KMS-11 (cell line): ENCODE measurements around the gene CTDSPL2.

Source experiments
- H2AFZ ChIP-seq: fragments of 200-600 bp; sonication (generic); 2 replicates; pipeline ENCODE4 v1.6.1; 2016; ENCODE audit warnings: antibody characterized with exemption, mixed run types, low read depth
- H3K27ac ChIP-seq: fragments of 200-600 bp; sonication (generic); 2 replicates; pipeline ENCODE4 v1.6.1; 2016; ENCODE audit warnings: mild to moderate bottlenecking, mixed run types
- H3K27me3 ChIP-seq: fragments of 200-600 bp; sonication (generic); 2 replicates; pipeline ENCODE4 v1.6.1; 2017; ENCODE audit warnings: mild to moderate bottlenecking, low read depth, mixed run types, moderate library complexity; ENCODE audit not compliant: insufficient read depth
- H3K36me3 ChIP-seq: fragments of 200-600 bp; sonication (generic); 2 replicates; pipeline ENCODE4 v1.6.1; 2017; ENCODE audit warnings: mild to moderate bottlenecking, mixed run types; ENCODE audit not compliant: insufficient read depth
- H3K4me1 ChIP-seq: fragments of 200-600 bp; sonication (generic); 2 replicates; pipeline ENCODE4 v1.6.1; 2016; ENCODE audit warnings: mild to moderate bottlenecking, low read depth, mixed run types; ENCODE audit not compliant: poor library complexity, severe bottlenecking
- H3K4me2 ChIP-seq: fragments of 200-600 bp; sonication (generic); 2 replicates; pipeline ENCODE4 v1.7.0; 2016; ENCODE audit warnings: mild to moderate bottlenecking, mixed run types
- H3K4me3 ChIP-seq: fragments of 200-600 bp; sonication (generic); IDR thresholded peaks from 2 replicates; pipeline ENCODE4 v1.6.1; 2017; ENCODE audit warnings: low read depth, low read length, mixed read lengths; ENCODE audit not compliant: insufficient read depth
- H3K79me2 ChIP-seq: fragments of 200-600 bp; sonication (generic); 2 replicates; pipeline ENCODE4 v1.6.1; 2016; ENCODE audit warnings: low read depth, mixed run types; ENCODE audit not compliant: insufficient read depth
- H3K9ac ChIP-seq: fragments of 200-600 bp; sonication (generic); 2 replicates; pipeline ENCODE4 v1.6.1; 2016; ENCODE audit warnings: mild to moderate bottlenecking, mixed run types
- H4K20me1 ChIP-seq: fragments of 200-600 bp; sonication (generic); 2 replicates; pipeline ENCODE4 v1.6.1; 2016; ENCODE audit warnings: mild to moderate bottlenecking, mixed run types; ENCODE audit not compliant: insufficient read depth
- TF ChIP-seq, protein P1 (sequence below): fragments of 200-600 bp; sonication (generic); conservative IDR thresholded peaks from 2 replicates; pipeline ENCODE4 v1.6.1; 2017; ENCODE audit warnings: low read depth, mild to moderate bottlenecking, antibody characterized with exemption, low read length, moderate library complexity, mixed read lengths

CTDSPL2 gene

DNA sequence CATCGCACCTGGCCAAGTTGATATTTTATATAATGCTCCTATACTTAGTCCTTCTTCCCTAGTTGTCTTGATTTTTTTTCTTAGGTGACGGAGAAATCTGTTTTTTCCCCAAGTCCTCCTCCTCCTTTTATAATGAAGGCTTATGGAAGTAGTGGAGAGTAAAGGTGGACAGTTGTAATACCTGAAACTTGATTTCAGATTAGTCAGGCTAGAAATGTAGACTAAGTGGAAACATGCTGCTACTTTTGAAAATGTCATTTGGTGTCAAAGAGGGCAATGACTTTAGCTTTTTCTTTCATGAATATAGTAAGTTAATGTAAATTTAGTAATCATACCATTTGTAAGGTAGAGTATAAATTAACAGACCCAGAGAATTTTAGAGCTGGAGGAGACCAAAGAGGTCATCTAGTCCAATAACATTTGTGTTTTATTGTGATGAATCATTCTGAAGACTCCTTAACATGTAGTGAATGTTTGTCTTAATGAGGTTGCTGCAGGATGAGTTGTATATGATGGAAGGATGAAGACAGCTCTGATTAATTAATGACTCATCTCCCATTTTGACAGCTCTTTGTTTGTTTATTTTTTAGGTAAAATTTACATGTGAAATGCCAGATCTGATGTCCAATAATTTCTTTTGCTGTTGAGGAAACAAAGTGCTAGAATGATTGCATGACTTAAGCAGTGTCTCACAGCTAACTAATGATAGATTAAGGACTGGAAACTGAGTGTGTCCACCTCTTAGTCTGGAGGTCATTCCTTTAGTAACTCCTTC, 8.7 kb downstream of the CTDSPL2 start:
- peaks cover 18% of the 10 kb centered on the region for H4K20me1 ChIP-seq
- H3K4me3 ChIP-seq = no peak overlapping the region
- TF ChIP-seq, protein P1, sequence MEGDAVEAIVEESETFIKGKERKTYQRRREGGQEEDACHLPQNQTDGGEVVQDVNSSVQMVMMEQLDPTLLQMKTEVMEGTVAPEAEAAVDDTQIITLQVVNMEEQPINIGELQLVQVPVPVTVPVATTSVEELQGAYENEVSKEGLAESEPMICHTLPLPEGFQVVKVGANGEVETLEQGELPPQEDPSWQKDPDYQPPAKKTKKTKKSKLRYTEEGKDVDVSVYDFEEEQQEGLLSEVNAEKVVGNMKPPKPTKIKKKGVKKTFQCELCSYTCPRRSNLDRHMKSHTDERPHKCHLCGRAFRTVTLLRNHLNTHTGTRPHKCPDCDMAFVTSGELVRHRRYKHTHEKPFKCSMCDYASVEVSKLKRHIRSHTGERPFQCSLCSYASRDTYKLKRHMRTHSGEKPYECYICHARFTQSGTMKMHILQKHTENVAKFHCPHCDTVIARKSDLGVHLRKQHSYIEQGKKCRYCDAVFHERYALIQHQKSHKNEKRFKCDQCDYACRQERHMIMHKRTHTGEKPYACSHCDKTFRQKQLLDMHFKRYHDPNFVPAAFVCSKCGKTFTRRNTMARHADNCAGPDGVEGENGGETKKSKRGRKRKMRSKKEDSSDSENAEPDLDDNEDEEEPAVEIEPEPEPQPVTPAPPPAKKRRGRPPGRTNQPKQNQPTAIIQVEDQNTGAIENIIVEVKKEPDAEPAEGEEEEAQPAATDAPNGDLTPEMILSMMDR = no peak
- no peak overlapping the region for H3K27ac ChIP-seq
- H3K4me1 ChIP-seq = peaks cover 18% of the 10 kb centered on the region
- H2AFZ ChIP-seq = no peak overlapping the region
- H3K9ac ChIP-seq = no peak overlapping the region
- peaks cover 100% of the 10 kb centered on the region for H3K79me2 ChIP-seq
- no peak overlapping the region for H3K4me2 ChIP-seq
- no peaks in the 10 kb centered on the region for H3K36me3 ChIP-seq
- no peaks in the 10 kb centered on the region for H3K27me3 ChIP-seq

DNA sequence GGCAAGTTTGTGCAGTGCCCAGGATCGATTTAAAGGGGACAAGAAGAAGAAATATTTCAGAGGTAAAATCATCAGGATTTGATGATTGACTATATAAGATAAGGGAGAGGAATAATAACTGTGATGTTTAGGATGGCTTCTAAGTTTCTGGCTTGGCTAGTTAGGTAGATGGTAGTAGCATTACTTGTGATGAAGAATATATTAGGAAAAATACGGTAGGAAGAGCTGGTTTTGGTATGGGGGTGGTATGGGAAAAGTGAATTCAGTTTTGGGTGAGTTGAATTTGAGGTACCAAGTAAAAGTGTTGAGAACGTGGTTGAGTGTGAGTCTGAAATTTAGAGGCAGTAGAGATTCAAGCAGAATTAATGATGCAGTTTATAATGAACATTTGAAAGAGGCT, 11.0 kb downstream of the CTDSPL2 start:
- no peak overlapping the region for H3K9ac ChIP-seq
- no peak overlapping the region for H3K27ac ChIP-seq
- H4K20me1 ChIP-seq = peaks cover 24% of the 10 kb centered on the region
- TF ChIP-seq, protein P1 = no peak
- no peak overlapping the region for H2AFZ ChIP-seq
- H3K4me1 ChIP-seq = peaks cover 18% of the 10 kb centered on the region
- no peak overlapping the region for H3K4me3 ChIP-seq
- peaks cover 100% of the 10 kb centered on the region for H3K79me2 ChIP-seq
- no peaks in the 10 kb centered on the region for H3K27me3 ChIP-seq
- no peak overlapping the region for H3K4me2 ChIP-seq
- no peaks in the 10 kb centered on the region for H3K36me3 ChIP-seq

DNA sequence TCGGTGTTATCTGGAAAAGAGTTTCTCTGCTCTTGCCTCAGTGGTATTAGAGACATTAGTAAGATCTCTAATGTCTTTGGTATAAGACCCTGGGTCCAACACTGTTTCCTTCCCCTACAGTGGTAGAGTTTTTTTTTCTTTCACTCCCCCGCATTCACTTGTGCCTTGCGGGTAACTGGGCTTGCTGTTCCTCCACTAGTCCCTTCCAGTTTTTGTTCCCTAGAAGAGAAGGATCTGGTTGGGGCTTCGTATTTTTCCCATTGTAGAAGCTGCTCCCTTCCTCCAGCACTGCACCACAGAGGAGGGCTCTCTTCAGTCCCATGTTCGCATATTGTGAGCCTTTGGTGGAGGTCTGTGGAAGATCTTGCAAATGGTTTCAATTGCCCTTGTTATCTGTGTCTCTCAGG, 13.7 kb downstream of the CTDSPL2 start:
- Histone ChIP-seq H3K9ac (no peak overlapping the region), H3K79me2 (peaks cover 98% of the 10 kb centered on the region), H3K4me1 (peaks cover 12% of the 10 kb centered on the region), H3K4me2 (no peak overlapping the region), H3K4me3 (no peak overlapping the region), H3K27ac (no peak overlapping the region), H4K20me1 (peaks cover 27% of the 10 kb centered on the region), H3K36me3 (no peaks in the 10 kb centered on the region), H3K27me3 (no peaks in the 10 kb centered on the region), H2AFZ (no peak overlapping the region)
- TF ChIP-seq, protein P1 = no peak

DNA sequence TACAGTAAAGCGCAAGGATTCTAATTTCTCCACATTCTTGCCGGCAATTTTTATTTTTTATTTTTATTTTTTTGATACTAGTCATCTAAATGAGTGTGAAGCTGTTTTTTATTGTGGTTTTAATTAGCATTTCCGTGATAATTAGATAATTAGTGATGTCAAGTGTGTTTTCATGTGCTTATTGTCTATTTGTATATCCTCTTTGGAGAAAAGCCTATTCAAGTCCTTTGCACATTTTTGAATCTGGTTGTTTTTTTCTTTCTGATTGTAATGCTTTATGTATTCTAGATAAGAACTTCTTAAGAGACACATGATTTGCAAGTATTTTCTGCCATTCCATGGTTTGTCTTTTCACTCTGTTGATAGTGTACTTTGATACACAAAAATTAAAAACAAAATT, 16.1 kb downstream of the CTDSPL2 start:
- no peak overlapping the region for H3K27ac ChIP-seq
- no peaks in the 10 kb centered on the region for H3K27me3 ChIP-seq
- H4K20me1 ChIP-seq = peaks cover 22% of the 10 kb centered on the region
- no peak overlapping the region for H3K9ac ChIP-seq
- H3K4me3 ChIP-seq = no peak overlapping the region
- H3K4me2 ChIP-seq = no peak overlapping the region
- H2AFZ ChIP-seq = no peak overlapping the region
- H3K4me1 ChIP-seq = no peaks in the 10 kb centered on the region
- TF ChIP-seq, protein P1 = no peak
- H3K79me2 ChIP-seq = peaks cover 97% of the 10 kb centered on the region
- H3K36me3 ChIP-seq = no peaks in the 10 kb centered on the region
